Right hindlimb (tissue), 1 donor: ENCODE data around the gene JCAD.

Experiments used
- DNase-seq: peaks from one replicate; pipeline ENCODE4 v3.0.0-alpha.2; 2018

Gene JCAD

GRCh38 chr10:30072068-30072467 is 12.7 kb upstream of the JCAD start:
- no peak for DNase-seq

DNA sequence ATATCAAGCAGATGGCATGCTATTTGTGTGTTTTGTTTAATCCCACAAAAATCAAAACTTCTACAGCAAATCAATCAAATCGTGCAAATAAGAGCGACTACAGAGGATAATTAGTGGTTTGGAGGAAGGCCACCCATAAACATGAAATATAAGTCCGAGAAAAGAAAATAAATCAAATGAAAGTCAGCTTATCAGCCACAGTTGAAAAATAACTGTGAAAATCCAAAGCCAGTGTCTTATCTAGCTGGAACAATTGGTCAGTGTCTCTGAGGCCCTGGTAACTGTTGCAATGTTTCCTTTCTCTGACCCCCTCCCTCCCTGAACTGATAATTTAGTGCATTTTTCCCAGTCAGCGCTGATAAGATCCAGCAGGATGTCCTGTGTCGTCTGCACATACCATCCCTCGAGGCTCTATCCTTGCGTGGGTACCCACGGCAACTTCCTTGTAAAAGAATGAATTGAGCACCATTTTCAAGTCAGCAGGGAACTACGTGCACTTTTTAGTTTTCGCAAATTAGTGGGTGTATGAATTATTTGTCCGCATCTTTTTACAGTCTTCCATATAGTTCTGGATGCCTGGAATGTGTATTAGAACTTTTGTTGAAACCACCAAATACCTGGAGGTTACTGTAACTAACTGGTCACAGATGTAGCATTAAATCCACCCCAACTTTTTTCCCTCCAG is 10.8 kb upstream of the JCAD start:
- no peak for DNase-seq

DNA sequence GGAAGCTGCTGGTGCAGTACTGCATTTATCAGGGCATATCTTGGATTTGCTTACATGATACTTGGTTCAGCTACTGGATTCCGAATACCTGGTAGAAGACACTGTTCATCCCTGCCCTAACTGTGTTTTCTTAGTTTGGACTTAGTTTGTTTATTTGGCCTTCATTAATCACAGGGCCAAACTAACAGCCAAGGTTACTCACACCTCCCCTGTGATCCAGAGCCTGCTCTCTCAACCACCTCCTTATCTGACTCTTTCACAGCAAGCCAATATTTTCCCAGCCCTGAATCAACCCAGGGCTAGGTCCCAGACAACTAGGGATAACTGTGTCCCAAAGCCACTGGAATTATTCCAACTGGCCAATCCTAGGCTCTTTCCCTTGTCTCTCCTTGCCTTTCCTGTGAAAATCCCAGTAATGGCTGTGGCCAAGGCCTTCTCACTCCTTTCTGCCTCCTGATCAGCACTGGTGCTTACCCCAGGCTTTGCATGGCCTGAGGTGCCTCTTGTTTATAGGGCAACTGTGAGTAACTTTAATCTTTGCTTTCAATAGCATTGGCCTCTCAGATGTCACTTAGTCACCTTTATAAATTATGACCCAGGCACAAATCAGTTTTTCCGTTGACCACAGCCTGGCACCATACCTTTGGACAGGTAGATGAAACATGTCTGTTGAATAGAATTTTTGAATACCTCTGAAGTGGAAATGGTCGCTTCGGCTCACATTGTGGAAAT is 9.3 kb upstream of the JCAD start:
- DNase-seq = no peak

DNA sequence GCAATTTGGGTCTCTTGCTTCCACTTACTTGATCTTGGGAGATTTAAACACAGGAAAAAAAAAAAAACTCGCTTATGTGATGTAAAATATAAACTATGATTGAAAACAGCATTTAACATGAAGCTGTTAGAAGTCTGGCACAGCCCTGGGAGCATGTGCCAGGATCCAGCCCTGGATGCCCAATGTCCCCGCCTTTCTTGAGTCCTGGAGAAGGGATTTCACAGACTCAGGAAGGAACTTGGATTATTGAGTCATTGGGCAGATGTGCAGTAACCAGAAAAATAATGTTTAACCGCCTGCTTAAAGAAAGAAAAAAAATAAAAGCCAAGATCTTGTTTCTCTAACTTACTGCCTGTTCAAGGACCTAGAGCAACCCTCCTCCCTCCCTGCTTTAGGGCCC is 3.7 kb upstream of the JCAD start:
- peak; percentile 79 for DNase-seq

- no peak for DNase-seq
Observed at GRCh38 chr10:30062582-30062981, 3.2 kb upstream of the JCAD start.

DNA sequence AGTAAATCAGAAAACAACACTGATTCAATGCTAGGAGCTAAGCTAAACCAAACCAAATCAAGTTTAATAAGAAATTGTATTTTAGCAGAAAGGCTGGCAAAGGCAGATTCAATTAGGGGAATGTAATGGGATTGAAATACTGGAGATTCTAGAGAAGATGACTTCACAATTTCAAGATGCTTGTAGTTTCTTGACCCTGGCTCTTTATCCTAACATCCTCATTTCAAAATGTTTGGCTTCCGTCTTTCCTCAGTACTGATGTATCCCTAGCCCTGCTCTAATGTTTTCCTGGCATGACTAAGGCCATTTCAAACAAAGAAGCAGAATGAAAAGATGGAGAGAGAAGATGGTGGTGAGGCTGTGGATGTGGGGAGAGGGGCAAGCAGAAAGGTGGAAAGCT is 2.7 kb upstream of the JCAD start:
- DNase-seq = no peak

DNA sequence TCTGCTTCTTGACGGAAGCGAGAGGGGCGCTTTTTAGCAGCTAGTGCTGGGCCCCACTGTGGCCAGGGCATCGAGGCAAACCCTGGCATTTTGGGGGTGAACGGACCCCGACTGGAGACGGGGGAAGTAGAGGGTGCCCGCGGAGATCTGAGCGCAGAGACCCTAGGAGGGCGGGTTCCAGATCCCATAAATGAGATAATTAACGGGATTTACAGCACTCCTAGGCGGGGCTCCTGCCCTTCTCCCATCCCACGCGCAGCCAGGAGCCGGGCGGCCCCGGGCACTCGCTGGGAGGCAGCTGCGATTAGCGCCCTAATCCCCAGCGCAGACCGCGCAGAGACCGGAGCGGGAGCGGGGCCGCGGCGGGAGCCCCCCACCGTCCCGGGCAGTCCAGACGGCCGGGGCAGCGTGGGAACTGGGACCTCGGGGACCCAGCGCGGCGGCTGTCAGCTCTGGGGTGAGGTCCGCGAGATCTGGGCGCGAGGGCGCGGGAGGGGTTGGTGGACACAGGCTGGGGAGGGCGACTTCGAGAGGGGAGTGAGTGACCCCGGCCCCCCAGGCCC is 735 bp downstream of the JCAD start:
- peak; percentile 49 for DNase-seq

GRCh38 chr10:30057894-30058556 is 1.4 kb downstream of the JCAD start:
- no peak for DNase-seq

DNA sequence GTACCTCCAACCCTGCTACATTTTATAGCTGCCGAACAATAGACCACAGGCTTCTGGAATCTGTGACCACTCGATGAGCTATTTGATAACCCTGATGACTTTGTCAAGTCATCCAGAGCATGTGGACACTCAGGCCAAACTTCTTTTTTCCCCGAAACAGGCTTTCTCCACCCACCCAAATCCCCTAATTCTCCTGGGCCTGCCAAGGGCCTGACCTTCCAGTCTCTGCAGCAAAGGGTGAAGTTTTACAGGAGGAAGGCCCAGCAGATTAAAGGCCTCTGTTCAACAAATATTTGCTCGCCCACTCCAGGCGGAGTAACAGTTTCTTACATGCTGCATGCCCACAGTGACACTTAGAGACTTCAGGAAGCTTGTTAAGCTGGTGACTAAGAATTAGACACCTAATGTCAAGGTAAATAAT is 2.0 kb downstream of the JCAD start:
- no peak for DNase-seq

DNA sequence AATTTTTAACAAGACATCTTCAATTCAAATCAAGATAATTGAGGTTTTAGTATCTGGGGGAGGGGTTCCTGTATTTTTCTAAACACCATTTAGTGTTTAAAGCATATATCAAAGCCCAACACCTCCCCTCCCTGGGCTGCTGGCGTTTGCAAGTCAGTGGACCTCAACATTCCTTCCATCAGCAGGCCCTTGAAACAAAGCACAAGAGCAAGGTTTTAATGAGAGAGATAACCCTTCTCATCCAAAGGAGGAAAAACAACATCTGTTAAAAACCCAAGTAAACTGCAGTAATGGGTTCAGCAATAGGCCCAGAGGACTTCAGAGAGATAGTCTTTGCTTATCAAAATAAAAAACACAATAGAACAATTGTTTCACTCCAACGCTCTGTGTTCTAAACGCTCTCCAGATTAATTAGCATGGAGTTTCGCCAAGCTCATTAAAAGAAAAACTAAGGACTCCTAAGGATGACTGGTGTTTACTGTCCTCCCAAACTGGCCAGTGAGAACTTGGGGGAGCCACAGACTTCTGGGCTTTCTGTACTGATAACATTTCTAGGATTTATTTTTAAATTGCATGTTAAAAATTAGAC is 2.5 kb downstream of the JCAD start:
- no peak for DNase-seq

DNA sequence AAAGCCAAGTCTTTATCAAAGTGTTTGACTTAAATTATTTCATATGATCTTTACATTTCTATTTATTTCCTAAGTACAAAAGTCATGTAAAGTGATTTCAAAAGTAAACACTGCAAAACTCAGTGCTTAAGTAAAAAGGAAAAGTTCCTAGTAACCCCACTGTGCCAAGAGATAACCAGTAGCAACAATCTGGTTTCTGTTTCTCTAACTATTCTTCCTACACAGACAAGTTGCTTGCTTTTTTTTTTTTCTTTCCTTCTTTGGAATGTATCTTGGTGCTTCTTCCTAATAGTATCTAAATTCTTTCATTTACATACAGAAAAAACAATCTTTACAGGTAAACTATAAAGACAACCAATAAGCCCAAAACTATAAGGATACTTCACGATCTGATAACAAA is 3.1 kb downstream of the JCAD start:
- no peak for DNase-seq

- no peak for DNase-seq
Observed at GRCh38 chr10:30055226-30055662, 4.1 kb downstream of the JCAD start.

DNA sequence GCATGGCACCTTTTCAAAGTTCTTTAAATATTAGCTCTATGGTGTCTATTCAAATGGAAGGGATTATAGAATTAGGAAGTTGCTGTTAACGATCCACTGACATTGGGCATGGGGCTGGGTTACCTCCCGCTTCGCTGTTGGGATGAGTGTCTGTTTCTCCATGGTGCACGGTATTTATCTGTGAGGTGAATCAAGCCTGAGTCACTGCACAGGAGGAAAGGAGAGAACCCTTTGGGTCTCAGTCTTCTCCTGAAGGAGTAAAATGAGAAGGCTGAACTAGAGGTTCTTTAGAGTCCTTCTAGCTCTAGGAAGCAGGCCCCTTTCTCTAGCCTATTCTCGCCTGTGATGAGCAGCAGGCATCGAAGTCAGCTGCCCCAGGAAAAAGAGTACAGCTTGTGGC is 7.3 kb downstream of the JCAD start:
- no peak for DNase-seq

- no peak for DNase-seq
Observed at GRCh38 chr10:30051220-30051619, 8.2 kb downstream of the JCAD start.

DNA sequence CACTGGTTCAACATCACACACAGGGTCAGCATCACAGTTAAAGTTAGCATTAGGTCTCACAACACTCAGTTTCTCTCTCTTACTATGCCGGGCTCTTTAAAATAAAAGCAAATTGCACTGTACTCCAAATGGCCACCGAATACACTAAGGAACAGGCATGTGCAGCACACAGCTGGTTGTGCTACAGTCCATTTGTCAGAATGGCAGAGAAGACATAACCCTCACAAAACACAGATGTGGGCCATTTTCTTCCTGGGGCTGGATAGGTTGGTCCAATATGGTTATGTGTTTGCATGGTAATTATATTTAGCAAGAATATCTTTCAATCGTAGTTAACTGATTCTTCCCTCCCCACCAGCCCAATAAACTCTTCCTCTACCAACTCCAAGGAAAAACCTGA is 9.0 kb downstream of the JCAD start:
- no peak for DNase-seq

GRCh38 chr10:30048768-30049517 is 10.4 kb downstream of the JCAD start:
- DNase-seq = peak; percentile 50

DNA sequence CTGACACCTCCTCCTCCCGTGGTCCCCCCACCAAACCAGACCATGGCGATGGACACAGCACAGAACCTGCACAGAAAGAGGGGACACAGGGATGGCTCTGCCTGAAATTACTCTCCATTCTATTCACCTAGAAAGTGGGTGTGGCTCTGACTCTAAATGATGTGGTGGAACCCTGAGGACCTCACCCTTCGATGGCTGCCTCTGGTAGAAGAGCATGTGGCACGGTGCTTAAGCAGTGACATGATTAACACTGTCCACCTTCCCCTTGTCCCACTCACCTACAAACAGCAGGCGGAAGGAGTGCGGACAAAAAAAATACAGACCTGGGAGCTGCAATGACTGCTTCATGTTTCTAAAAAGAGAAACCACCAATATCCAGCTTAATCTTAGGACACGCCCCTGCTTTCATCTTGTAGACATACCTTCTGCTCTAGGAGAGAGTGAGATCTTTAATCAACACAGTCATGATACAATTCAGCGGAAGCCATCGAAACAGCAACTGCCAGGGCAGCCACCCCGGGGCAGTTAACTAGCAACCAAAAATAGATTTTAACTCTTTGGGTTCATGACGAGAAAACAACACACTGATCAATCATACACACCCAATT is 11.4 kb downstream of the JCAD start:
- no peak for DNase-seq

DNA sequence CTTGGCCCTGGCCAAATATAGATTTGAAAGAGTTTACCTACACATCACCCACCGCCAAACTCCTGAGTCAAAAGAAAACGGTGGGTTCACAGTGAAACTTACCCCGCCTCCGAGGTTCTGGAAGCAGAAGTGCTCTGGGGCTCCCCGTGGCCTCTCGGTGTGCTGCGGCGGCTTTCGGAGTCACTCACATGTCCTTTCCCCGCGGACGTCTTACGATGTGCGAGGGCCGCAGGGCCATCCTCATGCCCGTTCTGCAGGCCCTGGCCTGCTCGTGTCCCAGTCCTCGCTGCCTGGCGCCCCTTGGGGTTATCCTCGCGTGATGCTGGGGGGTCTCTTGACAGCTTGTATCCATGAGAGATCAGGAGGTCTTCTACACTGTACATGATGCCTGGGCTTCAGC is 12.0 kb downstream of the JCAD start:
- no peak for DNase-seq

GRCh38 chr10:30046476-30046875 is 12.9 kb downstream of the JCAD start:
- DNase-seq = no peak

DNA sequence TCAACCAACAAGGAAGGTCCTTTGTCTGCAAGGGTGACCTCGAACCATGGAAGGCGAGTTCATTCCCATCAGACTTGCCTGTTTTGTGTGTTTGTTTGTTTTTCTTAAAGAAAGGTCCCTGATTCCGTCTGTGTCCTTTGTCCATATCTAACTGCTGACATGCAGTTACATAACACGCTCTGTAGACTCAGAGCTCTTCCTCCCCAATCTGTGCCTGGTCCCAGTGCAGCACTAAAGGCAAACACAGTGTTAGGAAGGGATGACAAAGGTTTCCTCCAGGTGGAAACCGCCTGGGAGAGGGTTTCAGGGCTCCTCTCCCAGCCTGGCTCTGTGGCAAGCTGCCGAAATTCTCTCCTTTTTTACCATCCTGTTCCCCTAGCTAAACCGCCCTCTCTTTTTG is 13.4 kb downstream of the JCAD start:
- no peak for DNase-seq

GRCh38 chr10:30043476-30044270 is 15.7 kb downstream of the JCAD start:
- DNase-seq = no peak
